GM21390 (cell line): ENCODE results near the gene ISL2.

Experiments
- ATAC-seq: cut with Tn5 transposase; IDR thresholded peaks from one replicate; pipeline ENCODE4 v1.9.1; 2021; ENCODE audit not compliant: unreplicated experiment

The ISL2 gene

GRCh38 chr15:76368122-76368621 is 31.6 kb downstream of the ISL2 start:
- no peak for ATAC-seq

DNA sequence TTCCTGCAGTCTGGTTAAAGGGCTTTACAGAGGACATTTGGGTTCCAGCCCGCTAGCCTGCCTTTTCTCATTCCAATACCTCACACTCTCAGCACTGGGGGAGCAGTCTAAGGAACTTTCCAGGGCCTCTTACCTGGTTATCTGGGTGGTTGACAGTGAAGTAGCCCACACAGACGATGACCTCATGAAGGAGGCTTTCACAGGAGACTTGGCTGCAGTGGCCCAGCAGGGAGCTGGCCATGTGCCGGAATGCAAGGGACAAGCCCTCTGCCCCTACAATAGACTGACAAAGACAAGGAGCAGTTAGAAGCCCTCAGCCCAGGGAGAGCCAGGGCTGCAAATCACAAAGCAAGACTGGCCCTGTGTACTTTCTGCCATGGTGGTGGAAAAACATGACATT is 39.5 kb downstream of the ISL2 start:
- no peak for ATAC-seq

- no peak for ATAC-seq
Measured at GRCh38 chr15:76376816-76377215, 40.2 kb downstream of the ISL2 start.

DNA sequence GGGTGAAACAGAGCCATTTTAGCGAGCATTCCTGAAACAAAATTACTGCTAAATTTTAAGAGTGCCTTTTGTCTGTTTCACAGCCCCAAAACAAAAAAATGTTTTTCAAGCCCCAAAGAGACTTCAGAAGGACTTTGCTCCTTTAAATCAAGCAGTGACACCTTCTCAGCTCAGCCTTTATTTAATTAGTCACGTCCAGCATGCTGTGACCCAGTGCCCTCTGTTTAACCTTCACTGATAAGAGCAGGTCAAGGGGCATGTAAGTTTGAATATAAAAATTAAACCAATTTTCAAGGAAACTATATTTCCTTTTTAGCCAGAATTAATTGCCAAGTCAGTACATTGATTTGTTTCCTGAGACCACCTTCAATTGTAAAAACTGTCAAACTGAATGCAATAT is 40.6 kb downstream of the ISL2 start:
- ATAC-seq, result no peak

DNA sequence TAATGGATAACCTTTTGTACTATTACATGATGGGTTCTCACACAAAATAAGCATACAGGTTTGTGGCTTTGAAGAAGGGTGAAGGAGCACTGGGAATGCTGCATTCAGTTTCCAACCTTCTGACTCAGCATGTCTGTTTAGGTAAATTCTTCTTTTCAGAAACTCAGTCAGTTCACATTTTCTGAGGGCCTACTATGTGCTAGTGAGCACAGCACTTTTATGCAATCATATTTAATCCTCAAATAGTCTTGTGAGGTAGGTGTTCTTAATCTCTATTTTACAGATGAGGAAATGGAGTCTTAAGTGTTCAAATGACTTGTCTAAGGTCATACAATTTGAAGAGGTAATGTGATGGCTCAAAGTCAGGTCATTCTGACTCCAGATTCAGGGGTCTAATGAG is 41.2 kb downstream of the ISL2 start:
- no peak for ATAC-seq

DNA sequence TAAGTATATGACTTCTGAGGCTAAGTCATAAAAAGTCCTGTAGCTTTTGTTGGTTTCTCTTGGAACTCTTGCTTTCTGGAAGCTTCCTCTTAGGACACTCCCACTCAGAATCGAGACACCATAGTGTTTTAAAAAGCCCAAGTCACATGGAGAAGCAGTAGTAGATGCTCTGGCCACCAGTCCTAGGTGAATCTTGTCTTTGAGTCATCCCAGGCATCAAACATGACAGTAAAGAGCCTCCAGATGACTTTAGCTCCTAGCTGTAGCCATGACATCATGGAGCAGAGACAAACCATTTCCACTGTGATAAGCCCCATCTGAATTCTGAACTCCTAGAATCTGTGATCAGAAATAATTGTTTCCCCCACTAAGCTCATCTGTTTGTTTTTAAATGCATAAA is 42.1 kb downstream of the ISL2 start:
- ATAC-seq, result no peak

DNA sequence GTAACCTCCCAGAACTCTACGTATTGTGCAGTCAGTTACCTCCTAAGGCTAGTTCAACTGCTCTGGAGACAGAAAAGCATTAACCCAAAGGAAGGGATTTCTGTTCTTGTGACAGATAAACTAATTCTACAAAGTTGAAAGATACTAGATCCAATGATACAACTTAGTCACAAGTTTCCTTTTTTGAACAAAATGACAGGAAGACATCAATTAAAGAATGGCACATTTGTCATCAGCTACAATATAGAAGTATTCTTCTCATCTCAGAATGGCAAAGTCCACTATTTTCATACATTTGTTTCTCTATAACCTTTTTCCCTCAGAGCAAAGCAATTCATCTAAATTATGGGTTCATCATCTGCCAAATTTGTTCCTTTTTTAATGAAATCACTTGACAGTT is 43.7 kb downstream of the ISL2 start:
- no peak for ATAC-seq

DNA sequence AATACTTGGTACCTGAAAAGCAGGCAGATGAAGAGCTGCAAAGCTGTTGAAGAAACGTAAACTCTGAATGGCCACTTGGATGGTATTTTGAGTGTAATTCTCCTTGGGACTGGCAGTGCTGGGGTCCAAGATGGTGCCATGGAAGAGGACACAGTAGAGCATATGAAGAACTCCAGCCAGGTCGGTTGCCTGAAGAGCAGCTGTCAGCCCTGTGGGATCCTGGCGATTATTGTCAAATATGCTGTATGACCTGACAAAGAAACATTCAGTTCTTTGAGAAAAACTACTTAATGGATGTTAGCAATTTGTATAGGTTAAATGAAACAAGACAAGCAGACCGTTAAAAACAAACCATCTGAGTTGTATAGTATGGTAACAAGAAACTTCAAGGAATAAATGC is 44.8 kb downstream of the ISL2 start:
- ATAC-seq, result no peak

- ATAC-seq, result no peak
Measured at GRCh38 chr15:76382987-76383728, 46.6 kb downstream of the ISL2 start.

GRCh38 chr15:76384409-76384808 is 47.8 kb downstream of the ISL2 start:
- ATAC-seq, result no peak

- no peak for ATAC-seq
Measured at GRCh38 chr15:76386178-76386577, 49.6 kb downstream of the ISL2 start.

GRCh38 chr15:76386926-76387325 is 50.4 kb downstream of the ISL2 start:
- no peak for ATAC-seq

GRCh38 chr15:76390571-76390970 is 54.0 kb downstream of the ISL2 start:
- ATAC-seq, result no peak

- ATAC-seq, result no peak
Measured at GRCh38 chr15:76391309-76391708, 54.7 kb downstream of the ISL2 start.

DNA sequence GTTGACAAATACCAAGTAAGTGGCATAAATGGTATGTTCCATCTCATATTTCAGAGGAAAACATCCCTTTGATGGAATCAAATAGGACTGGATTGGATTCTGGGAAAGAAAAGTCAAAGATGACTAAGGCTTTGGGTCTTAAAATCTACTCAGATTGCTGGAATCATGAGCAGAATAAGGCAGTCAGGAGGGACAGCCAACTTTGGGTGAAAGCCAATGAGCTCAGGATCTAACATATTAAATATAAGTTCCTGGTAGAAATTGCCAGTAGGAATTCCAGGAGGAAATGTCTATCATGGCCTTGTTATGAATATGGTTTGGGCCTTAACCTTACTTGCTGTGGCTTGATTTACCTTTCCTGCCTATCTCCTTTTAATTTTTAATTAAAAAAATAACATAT is 55.3 kb downstream of the ISL2 start:
- no peak for ATAC-seq
